Gastrocnemius medialis (tissue), 4 donors: ENCODE results near the gene ATOH8. TPM values are rescaled to one million over a fixed set of nuclear protein-coding genes. Genes with fewer than 3 reads are reported as not detected.
A peak's percentile ranks its signal among the peaks of the same experiment; 100 is the strongest.

Source experiments
- ATAC-seq, 2 donors: fragments of 150-250 bp; one replicate each; pipeline ENCODE4 v1.9.1; 2016
- DNase-seq, 2 donors: peaks; one replicate each; pipeline ENCODE4 v3.0.0-alpha.2; 2019
- H3K27ac ChIP-seq, 4 donors: fragments of 200-600 bp; sonication (generic); 1 replicate in 1 of 4; 2 replicates in 3 of 4; pipeline ENCODE4 v1.5.1; 2016 to 2018; ENCODE audit warnings: mild to moderate bottlenecking in 2 of 4, moderate library complexity in 1 of 4
- H3K27me3 ChIP-seq, 3 donors: fragments of 200-600 bp; sonication (generic) in 2 of 3; 1 replicate in 1 of 3; 2 replicates in 2 of 3; pipeline versions ENCODE4 v1.5.1 to v1.6.0; 2016 to 2019; ENCODE audit warnings: mild to moderate bottlenecking in 1 of 3, moderate library complexity in 1 of 3
- H3K36me3 ChIP-seq, 2 donors: fragments of 200-600 bp; sonication (generic) in 1 of 2; one replicate each; pipeline ENCODE4 v1.5.1; 2017 to 2018
- H3K4me1 ChIP-seq, 2 donors: fragments of 200-600 bp; sonication (generic) in 1 of 2; one replicate each; pipeline ENCODE4 v1.5.1; 2016 to 2017; ENCODE audit warnings: mild to moderate bottlenecking in 2 of 2
- H3K4me3 ChIP-seq, 4 donors: fragments of 200-600 bp; sonication (generic) in 3 of 4; 1 replicate in 1 of 4; 2 replicates in 3 of 4; pipeline ENCODE4 v1.5.1; 2016 to 2019; ENCODE audit warnings: mild to moderate bottlenecking in 2 of 4
- H3K9me3 ChIP-seq, 3 donors: fragments of 200-600 bp; sonication (generic) in 2 of 3; 1 replicate in 1 of 3; 2 replicates in 2 of 3; pipeline ENCODE4 v1.5.1; 2016 to 2019
- CTCF ChIP-seq, 5 experiments: fragments of 450-650 bp in 3 of 5; fragments of 200-600 bp in 2 of 5; sonication (generic) in 2 of 5; IDR thresholded peaks in 4 of 5; conservative IDR thresholded peaks in 1 of 5; 1 replicate in 4 of 5; 2 replicates in 1 of 5; pipeline ENCODE4 v1.5.1; 2016 to 2019; ENCODE audit warnings: antibody characterized with exemption in 5 of 5, mild to moderate bottlenecking in 3 of 5, moderate library complexity in 3 of 5
- POLR2A ChIP-seq, 2 donors: fragments of 450-650 bp; IDR thresholded peaks; one replicate each; pipeline ENCODE4 v1.6.1; 2017; ENCODE audit warnings: antibody characterized with exemption in 2 of 2, mild to moderate bottlenecking in 2 of 2, moderate library complexity in 2 of 2
- in situ Hi-C, 4 donors: fragments of 200-750 bp; cut with MboI; loops; one replicate each; pipeline versions ENCODE4 v1.15.0 to v1.8.0; 2017; ENCODE audit warnings: low sequenced_read_pairs in 4 of 4
- intact Hi-C: fragments of 100-400 bp; cut with DNase I; formaldehyde crosslinking; loops from one replicate; pipeline ENCODE4 v1.15.1; 2023; ENCODE audit warnings: low total_unique reads
- total RNA-seq, 4 donors: library from RNA; depleted of rRNA; stranded (reverse); fragments of >200 nt; gene quantifications; one replicate each; pipeline versions ENCODE4 v1.1.0 to v1.2.3, GENCODE V29; 2016

The ATOH8 gene
- total RNA-seq, 4 donors from 2014 or later, result 122 to 266 (median 150) TPM

- no peak for TF ChIP-seq CTCF (IDR thresholded peaks at IDR 0.05 in 4 of 5, conservative IDR thresholded peaks at IDR 0.05 in 1 of 5)
- TF ChIP-seq POLR2A (IDR thresholded peaks at IDR 0.05), result no peak
- no peak for ATAC-seq
- intact Hi-C loops (no loop called here), in situ Hi-C loops (loop anchor here in 1 of 4 donors (10.0 kb wide), 1 partner anchor 59 kb away; no protein-coding TSS in a partner anchor)
- no peak for DNase-seq
- Histone ChIP-seq H3K27me3 (no peaks in the 10 kb centered on the region), H3K27ac (peak overlapping the region; percentile 88 to 95 (median 93)), H3K4me3 (peak overlapping the region; percentile 81 to 97 (median 93)), H3K36me3 (peaks cover 0 to 9% of the 10 kb centered on the region in 2 donors), H3K4me1 (peaks cover 61 to 76% of the 10 kb centered on the region in 2 donors), H3K9me3 (no peaks in the 10 kb centered on the region)
Observed at GRCh38 chr2:85756195-85756594, 2.4 kb downstream of the ATOH8 start.

- peak overlapping the region; percentile 88 to 95 (median 93) for H3K27ac ChIP-seq
- peak in 1 of 2 donors; percentile 25 for ATAC-seq
- no peaks in the 10 kb centered on the region for H3K27me3 ChIP-seq
- peaks cover 0 to 9% of the 10 kb centered on the region in 2 donors for H3K36me3 ChIP-seq
- H3K9me3 ChIP-seq, result no peaks in the 10 kb centered on the region
- TF ChIP-seq CTCF (IDR thresholded peaks at IDR 0.05 in 4 of 5, conservative IDR thresholded peaks at IDR 0.05 in 1 of 5) (no peak), POLR2A (IDR thresholded peaks at IDR 0.05) (peak in 1 of 2 donors; percentile 36)
- H3K4me3 ChIP-seq, result peak overlapping the region; percentile 81 to 97 (median 93)
- no peak for DNase-seq
- intact Hi-C loops (no loop called here), in situ Hi-C loops (loop anchor here in 1 of 4 donors (10.0 kb wide), 1 partner anchor 58 kb away; no protein-coding TSS in a partner anchor)
- H3K4me1 ChIP-seq, result peaks cover 62 to 77% of the 10 kb centered on the region in 2 donors
Observed at GRCh38 chr2:85756822-85757435, 3.1 kb downstream of the ATOH8 start.

- peaks cover 0 to 9% of the 10 kb centered on the region in 2 donors for H3K36me3 ChIP-seq
- peak overlapping the region in 3 of 4 donors; percentile 93 to 95 (median 93) for H3K27ac ChIP-seq
Observed at GRCh38 chr2:85757860-85758259, 4.1 kb downstream of the ATOH8 start.

More at GRCh38 chr2:85757860-85758259, 4.1 kb downstream of the ATOH8 start:
- H3K4me1 ChIP-seq, result peaks cover 59 to 77% of the 10 kb centered on the region in 2 donors
- in situ Hi-C loops (loop anchor here in 1 of 4 donors (10.0 kb wide), 1 partner anchor 57 kb away; no protein-coding TSS in a partner anchor), intact Hi-C loops (no loop called here)
- no peak for ATAC-seq
- DNase-seq, result no peak
- no peak for TF ChIP-seq POLR2A (IDR thresholded peaks at IDR 0.05)
- no peak for TF ChIP-seq CTCF (IDR thresholded peaks at IDR 0.05 in 4 of 5, conservative IDR thresholded peaks at IDR 0.05 in 1 of 5)
- no peaks in the 10 kb centered on the region for H3K9me3 ChIP-seq
- no peaks in the 10 kb centered on the region for H3K27me3 ChIP-seq
- H3K4me3 ChIP-seq, result peak overlapping the region; percentile 81 to 97 (median 93)
